Gastrocnemius medialis (tissue), 4 donors: ENCODE data around the gene KAT2A. TPM values are rescaled to one million over a fixed set of nuclear protein-coding genes. Genes with fewer than 3 reads are reported as not detected.

Experiments
- ATAC-seq, 2 donors: fragments of 150-250 bp; one replicate each; pipeline ENCODE4 v1.9.1; 2016
- DNase-seq, 2 donors: peaks; one replicate each; pipeline ENCODE4 v3.0.0-alpha.2; 2019
- H3K27ac ChIP-seq, 4 donors: fragments of 200-600 bp; sonication (generic); 1 replicate in 1 of 4; 2 replicates in 3 of 4; pipeline ENCODE4 v1.5.1; 2016 to 2018; ENCODE audit warnings: mild to moderate bottlenecking in 2 of 4, moderate library complexity in 1 of 4
- H3K27me3 ChIP-seq, 3 donors: fragments of 200-600 bp; sonication (generic) in 2 of 3; 1 replicate in 1 of 3; 2 replicates in 2 of 3; pipeline versions ENCODE4 v1.5.1 to v1.6.0; 2016 to 2019; ENCODE audit warnings: mild to moderate bottlenecking in 1 of 3, moderate library complexity in 1 of 3
- H3K36me3 ChIP-seq, 2 donors: fragments of 200-600 bp; sonication (generic) in 1 of 2; one replicate each; pipeline ENCODE4 v1.5.1; 2017 to 2018
- H3K4me1 ChIP-seq, 2 donors: fragments of 200-600 bp; sonication (generic) in 1 of 2; one replicate each; pipeline ENCODE4 v1.5.1; 2016 to 2017; ENCODE audit warnings: mild to moderate bottlenecking in 2 of 2
- H3K4me3 ChIP-seq, 4 donors: fragments of 200-600 bp; sonication (generic) in 3 of 4; 1 replicate in 1 of 4; 2 replicates in 3 of 4; pipeline ENCODE4 v1.5.1; 2016 to 2019; ENCODE audit warnings: mild to moderate bottlenecking in 2 of 4
- H3K9me3 ChIP-seq, 3 donors: fragments of 200-600 bp; sonication (generic) in 2 of 3; 1 replicate in 1 of 3; 2 replicates in 2 of 3; pipeline ENCODE4 v1.5.1; 2016 to 2019
- POLR2A ChIP-seq, 2 donors: fragments of 450-650 bp; IDR thresholded peaks; one replicate each; pipeline ENCODE4 v1.6.1; 2017; ENCODE audit warnings: antibody characterized with exemption in 2 of 2, mild to moderate bottlenecking in 2 of 2, moderate library complexity in 2 of 2
- in situ Hi-C, 4 donors: fragments of 200-750 bp; cut with MboI; loops; one replicate each; pipeline versions ENCODE4 v1.15.0 to v1.8.0; 2017; ENCODE audit warnings: low sequenced_read_pairs in 4 of 4
- intact Hi-C: fragments of 100-400 bp; cut with DNase I; formaldehyde crosslinking; loops from one replicate; pipeline ENCODE4 v1.15.1; 2023; ENCODE audit warnings: low total_unique reads
- total RNA-seq, 4 donors: library from RNA; depleted of rRNA; stranded (reverse); fragments of >200 nt; gene quantifications; one replicate each; pipeline versions ENCODE4 v1.1.0 to v1.2.3, GENCODE V29; 2016
- TF ChIP-seq, protein P1 (sequence below), 5 experiments: fragments of 450-650 bp in 3 of 5; fragments of 200-600 bp in 2 of 5; sonication (generic) in 2 of 5; IDR thresholded peaks in 4 of 5; conservative IDR thresholded peaks in 1 of 5; 1 replicate in 4 of 5; 2 replicates in 1 of 5; pipeline ENCODE4 v1.5.1; 2016 to 2019; ENCODE audit warnings: antibody characterized with exemption in 5 of 5, mild to moderate bottlenecking in 3 of 5, moderate library complexity in 3 of 5

Gene KAT2A
- total RNA-seq, 4 donors from 2014 or later, result 1.8 to 15.0 (median 6.3) TPM

GRCh38 chr17:42071810-42072209, 49.4 kb downstream of the KAT2A start:
- ATAC-seq (no peak), DNase-seq (no peak)
- H3K27me3 ChIP-seq, result no peaks in the 10 kb centered on the region
- H3K36me3 ChIP-seq, result no peaks in the 10 kb centered on the region
- no peak overlapping the region for H3K27ac ChIP-seq
- in situ Hi-C loops, result no loop called here
- no peak for TF ChIP-seq POLR2A (IDR thresholded peaks at IDR 0.05)
- TF ChIP-seq, protein P1, sequence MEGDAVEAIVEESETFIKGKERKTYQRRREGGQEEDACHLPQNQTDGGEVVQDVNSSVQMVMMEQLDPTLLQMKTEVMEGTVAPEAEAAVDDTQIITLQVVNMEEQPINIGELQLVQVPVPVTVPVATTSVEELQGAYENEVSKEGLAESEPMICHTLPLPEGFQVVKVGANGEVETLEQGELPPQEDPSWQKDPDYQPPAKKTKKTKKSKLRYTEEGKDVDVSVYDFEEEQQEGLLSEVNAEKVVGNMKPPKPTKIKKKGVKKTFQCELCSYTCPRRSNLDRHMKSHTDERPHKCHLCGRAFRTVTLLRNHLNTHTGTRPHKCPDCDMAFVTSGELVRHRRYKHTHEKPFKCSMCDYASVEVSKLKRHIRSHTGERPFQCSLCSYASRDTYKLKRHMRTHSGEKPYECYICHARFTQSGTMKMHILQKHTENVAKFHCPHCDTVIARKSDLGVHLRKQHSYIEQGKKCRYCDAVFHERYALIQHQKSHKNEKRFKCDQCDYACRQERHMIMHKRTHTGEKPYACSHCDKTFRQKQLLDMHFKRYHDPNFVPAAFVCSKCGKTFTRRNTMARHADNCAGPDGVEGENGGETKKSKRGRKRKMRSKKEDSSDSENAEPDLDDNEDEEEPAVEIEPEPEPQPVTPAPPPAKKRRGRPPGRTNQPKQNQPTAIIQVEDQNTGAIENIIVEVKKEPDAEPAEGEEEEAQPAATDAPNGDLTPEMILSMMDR (IDR thresholded peaks at IDR 0.05 in 4 of 5, conservative IDR thresholded peaks at IDR 0.05 in 1 of 5), result no peak
- intact Hi-C loops, result no loop called here
- no peaks in the 10 kb centered on the region for H3K9me3 ChIP-seq
- peak overlapping the region in 3 of 4 donors; percentile 20 to 51 (median 44) for H3K4me3 ChIP-seq
- H3K4me1 ChIP-seq, result peaks cover 12 to 13% of the 10 kb centered on the region in 2 donors

GRCh38 chr17:42068979-42069378, 52.2 kb downstream of the KAT2A start:
- DNase-seq (no peak), ATAC-seq (no peak)
- in situ Hi-C loops (loop anchor here in 3 of 4 donors (5.0 to 10.0 kb wide), 2 partner anchors 33 to 46 kb away; partner anchors contain the start of gene DHX58 (in 1 of the 3)), intact Hi-C loops (no loop called here)
- Histone ChIP-seq H3K27ac (peak overlapping the region in 1 of 4 donors; percentile 63), H3K4me3 (no peak overlapping the region), H3K9me3 (no peaks in the 10 kb centered on the region), H3K27me3 (no peaks in the 10 kb centered on the region), H3K36me3 (no peaks in the 10 kb centered on the region), H3K4me1 (peaks cover 15 to 16% of the 10 kb centered on the region in 2 donors)
- TF ChIP-seq, protein P1 (IDR thresholded peaks at IDR 0.05 in 4 of 5, conservative IDR thresholded peaks at IDR 0.05 in 1 of 5), result no peak
- no peak for TF ChIP-seq POLR2A (IDR thresholded peaks at IDR 0.05)

DNA sequence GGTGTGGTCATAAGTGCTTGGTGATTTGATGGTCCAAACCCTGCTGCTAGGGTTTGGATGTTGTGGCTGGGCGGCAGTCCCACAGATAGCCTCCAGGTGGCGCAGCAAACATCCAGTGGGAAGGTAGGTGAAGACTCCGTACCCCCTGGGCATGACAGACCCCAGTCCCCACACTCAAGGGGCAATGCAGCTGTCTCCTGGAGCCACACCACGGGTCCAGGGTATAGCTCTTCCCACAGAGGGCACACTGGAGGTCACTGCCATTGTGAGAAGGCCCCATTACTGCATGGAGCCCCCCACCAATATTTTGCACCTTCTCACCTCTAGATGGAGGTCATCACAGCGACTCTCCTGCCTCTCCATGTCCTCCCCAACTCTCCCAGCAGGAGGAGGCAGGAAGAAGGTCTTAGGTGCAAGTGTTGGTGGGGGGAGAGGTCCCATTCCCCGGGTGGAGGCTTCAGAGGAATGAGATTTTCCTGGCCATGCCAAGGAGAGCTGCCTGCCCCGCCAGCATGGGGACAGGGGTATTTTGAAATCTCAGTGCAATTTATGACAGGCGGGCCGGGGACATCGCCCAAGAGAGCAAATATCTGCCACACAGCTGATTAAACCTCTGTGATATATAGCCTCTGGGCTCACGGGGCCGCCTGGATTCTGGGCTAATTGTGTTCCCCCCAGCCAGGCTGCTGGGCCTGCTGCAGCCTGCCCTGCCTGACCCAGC, 53.6 kb downstream of the KAT2A start:
- intact Hi-C loops, result loop anchor here (1.0 kb wide), 2 partner anchors 34 to 49 kb away; no protein-coding TSS in a partner anchor
- no peaks in the 10 kb centered on the region for H3K27me3 ChIP-seq
- DNase-seq, result peak; percentile 43 to 80

DNA sequence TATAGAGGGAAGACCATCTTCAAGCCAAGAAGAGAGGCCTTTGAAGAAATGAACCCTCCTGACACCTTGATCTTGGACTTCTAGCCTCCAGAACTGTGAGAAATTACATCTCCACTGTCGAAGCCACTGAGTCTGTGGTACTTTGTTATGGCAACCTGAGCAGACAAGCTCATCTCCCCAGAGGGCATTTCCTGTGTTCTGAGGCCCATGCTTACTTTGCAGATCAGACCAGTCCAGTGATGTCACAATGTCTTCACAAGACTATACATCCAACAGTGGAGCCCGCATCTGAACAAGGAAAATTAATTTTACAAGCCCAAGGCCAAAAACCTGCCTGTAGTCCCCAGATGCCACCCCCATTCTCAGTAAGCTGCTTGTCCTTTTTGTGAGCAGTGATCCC, 56.0 kb downstream of the KAT2A start:
- DNase-seq (no peak), ATAC-seq (no peak)
- Histone ChIP-seq H3K9me3 (no peaks in the 10 kb centered on the region), H3K4me1 (peaks cover 22 to 23% of the 10 kb centered on the region in 2 donors), H3K36me3 (no peaks in the 10 kb centered on the region), H3K27ac (no peak overlapping the region), H3K27me3 (no peaks in the 10 kb centered on the region), H3K4me3 (no peak overlapping the region)
- intact Hi-C loops (no loop called here), in situ Hi-C loops (loop anchor here in 3 of 4 donors (5.0 to 10.0 kb wide), 2 partner anchors 37 to 50 kb away; partner anchors contain the start of gene DHX58 (in 1 of the 3))
- TF ChIP-seq POLR2A (IDR thresholded peaks at IDR 0.05), result no peak
- TF ChIP-seq, protein P1 (IDR thresholded peaks at IDR 0.05 in 4 of 5, conservative IDR thresholded peaks at IDR 0.05 in 1 of 5), result no peak

More for the DNA sequence above, 53.6 kb downstream of the KAT2A start:
- TF ChIP-seq POLR2A (IDR thresholded peaks at IDR 0.05), result no peak
- TF ChIP-seq, protein P1 (IDR thresholded peaks at IDR 0.05 in 4 of 5, conservative IDR thresholded peaks at IDR 0.05 in 1 of 5), result peak; percentile 89 to 96 (median 95)
- H3K4me1 ChIP-seq, result peaks cover 24 to 27% of the 10 kb centered on the region in 2 donors
- H3K4me3 ChIP-seq, result no peak overlapping the region
- ATAC-seq, result peak; percentile 68 to 78
- H3K9me3 ChIP-seq, result no peaks in the 10 kb centered on the region
- H3K27ac ChIP-seq, result peak overlapping the region; percentile 45 to 70 (median 61)
- no peaks in the 10 kb centered on the region for H3K36me3 ChIP-seq
- in situ Hi-C loops, result loop anchor here in 3 of 4 donors (5.0 to 10.0 kb wide), 2 partner anchors 35 to 47 kb away; partner anchors contain the start of gene DHX58 (in 1 of the 3)

Other genes with a start within 250 kb of the KAT2A start
- gene ACLY, start 202.4 kb downstream of the KAT2A start, total RNA-seq, result 10 to 100 TPM; 20.8 to 35.0 (median 30.7) TPM
- 1 to 10 TPM in 1 of 4 donors, under 1 TPM in 2, not detected in 1; 0.13 to 1.3 (median 0.20) TPM for gene ODAD4, start 190.8 kb downstream of the KAT2A start, total RNA-seq
- gene CNP, start 154.6 kb downstream of the KAT2A start, total RNA-seq, result 10 to 100 TPM; 15.1 to 26.2 (median 20.4) TPM
- 10 to 100 TPM; 64.4 to 78.9 (median 66.4) TPM for gene DNAJC7, start 103.9 kb downstream of the KAT2A start, total RNA-seq
- gene NKIRAS2, start 101.3 kb downstream of the KAT2A start, total RNA-seq, result 10 to 100 TPM; 48.8 to 77.0 (median 63.4) TPM
- under 1 TPM; 0.13 to 0.86 (median 0.38) TPM for gene C17orf113, start 70.8 kb downstream of the KAT2A start, total RNA-seq
- under 1 TPM in 2 of 4 donors, not detected in 2; 0.26 to 0.78 TPM for gene ZNF385C, start 22.9 kb downstream of the KAT2A start, total RNA-seq
- 1 to 10 TPM; 1.1 to 4.4 (median 3.1) TPM for gene DHX58, start 8.7 kb downstream of the KAT2A start, total RNA-seq
- gene HSPB9, start 1.4 kb upstream of the KAT2A start, total RNA-seq, result not detected
- gene RAB5C, start 33.6 kb upstream of the KAT2A start, total RNA-seq, result 10 to 100 TPM; 33.0 to 42.5 (median 37.6) TPM
- gene KCNH4, start 59.8 kb upstream of the KAT2A start, total RNA-seq, result not detected
- gene HCRT, start 64.1 kb upstream of the KAT2A start, total RNA-seq, result not detected
- 10 to 100 TPM; 13.8 to 20.0 (median 18.2) TPM for gene GHDC, start 73.1 kb upstream of the KAT2A start, total RNA-seq
- gene STAT5B, start 155.0 kb upstream of the KAT2A start, total RNA-seq, result 100 to 1,000 TPM in 1 of 4 donors, 10 to 100 TPM in 3; 77.3 to 150 (median 80.7) TPM
- 10 to 100 TPM; 36.0 to 87.0 (median 60.7) TPM for gene STAT5A, start 167.1 kb upstream of the KAT2A start, total RNA-seq